Cortex of kidney (tissue), 1 donor: ENCODE results near the gene ELP4.
"Not testable (repeated sequence)": the region's sequence is repeated elsewhere in the genome, so short reads cannot be mapped to it uniquely, and the experiment has no call there.

Experiments
- DNase-seq: peaks from one replicate; lab custom pipeline; 2025; lab: John Stamatoyannopoulos, UW

The ELP4 gene

DNA sequence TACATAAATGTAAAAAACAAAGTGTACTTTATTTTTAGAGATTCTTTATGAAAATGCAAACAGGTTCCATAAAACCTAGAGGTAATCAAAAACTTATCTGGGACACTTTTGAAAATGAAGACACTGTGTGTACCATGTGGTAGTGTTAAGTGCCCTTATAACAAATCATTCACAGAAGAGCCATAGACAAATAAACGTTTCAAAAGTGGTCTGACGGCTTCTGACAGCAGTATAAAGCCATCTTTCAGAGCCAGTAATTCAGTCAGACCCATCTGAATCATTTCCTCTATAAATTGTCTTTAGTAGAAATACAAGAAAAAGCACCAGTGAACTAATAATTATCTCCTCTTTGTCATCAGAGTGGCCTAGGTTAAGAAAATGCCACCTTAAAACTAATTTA, 201.6 kb downstream of the ELP4 start:
- DNase-seq: no peak

DNA sequence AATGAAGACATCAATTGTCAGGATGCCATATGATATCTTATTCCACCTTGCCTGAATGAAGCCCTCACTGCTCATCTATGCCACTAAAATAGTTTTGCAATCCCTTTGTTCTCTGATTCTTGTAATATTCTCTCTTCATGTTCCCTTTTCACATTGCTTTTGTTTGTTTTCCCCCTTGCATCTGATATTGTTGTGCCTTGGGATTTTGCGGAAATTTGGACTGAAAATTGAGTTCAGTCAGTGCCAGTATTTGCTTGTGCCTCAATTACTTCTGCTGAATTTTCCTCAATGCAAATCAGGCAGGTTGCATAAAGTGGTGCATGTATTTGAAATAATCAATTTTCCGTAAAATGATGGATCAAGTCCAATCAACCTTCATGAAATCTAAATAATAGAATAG, 203.3 kb downstream of the ELP4 start:
- DNase-seq: no peak

DNA sequence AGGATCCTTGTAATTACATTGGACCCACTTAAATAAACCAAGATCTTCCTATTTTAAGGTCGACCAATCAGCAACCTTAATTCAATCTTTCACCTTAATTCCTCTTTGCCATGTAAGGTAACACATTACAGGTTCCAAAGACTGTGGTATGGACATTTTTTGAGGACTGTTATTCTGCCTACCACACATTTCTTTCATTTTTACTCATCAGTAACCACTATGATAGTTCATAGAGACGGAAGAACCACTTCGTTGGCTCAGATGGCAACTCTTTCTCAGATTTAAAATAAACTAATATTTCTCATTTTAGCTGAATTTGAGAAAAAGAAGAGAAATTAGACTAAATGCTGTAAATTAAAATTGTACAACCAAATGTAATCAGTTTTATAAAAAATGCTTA, 205.3 kb downstream of the ELP4 start:
- DNase-seq: no peak

DNA sequence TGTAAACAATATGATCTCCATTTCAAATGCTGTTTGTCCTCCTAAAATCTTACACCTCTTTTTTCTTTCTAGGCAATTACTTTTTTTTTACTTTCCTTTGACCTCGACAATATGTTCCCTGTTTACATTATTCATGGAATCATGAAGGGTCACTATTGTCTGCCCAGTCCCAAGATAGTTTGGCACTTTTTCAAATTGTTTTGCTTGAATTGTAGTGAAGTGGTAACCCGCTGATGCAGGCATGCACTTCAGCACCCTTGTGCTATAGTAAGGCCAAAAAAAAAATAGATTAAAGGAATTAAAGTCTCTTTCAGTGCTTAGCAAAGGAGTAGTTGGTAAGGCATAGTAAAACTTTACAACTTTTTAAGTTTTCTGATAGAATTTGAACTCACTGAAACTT, 210.7 kb downstream of the ELP4 start:
- no peak for DNase-seq

- DNase-seq: no peak
Measured at GRCh38 chr11:31720671-31721365, 211.3 kb downstream of the ELP4 start.

DNA sequence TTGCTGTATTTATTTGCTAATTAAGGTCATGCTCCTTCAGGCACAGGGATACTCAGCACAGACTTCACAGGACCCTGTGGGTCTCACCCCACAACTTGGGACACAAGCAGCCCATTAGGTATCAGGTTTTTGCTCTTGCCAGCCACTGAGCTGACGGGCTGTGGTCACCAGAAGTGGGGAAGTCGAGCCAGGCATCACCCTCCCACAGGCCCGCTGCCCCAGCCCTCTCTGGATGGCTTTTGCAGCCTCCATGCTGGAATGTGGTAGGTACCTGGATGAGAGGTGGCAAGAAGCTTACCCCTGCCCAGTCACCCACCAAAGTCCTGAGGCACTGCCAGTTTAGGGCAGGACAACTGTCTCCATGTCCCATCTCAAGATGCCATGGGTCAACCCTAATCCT, 213.2 kb downstream of the ELP4 start:
- DNase-seq: no peak

- DNase-seq: no peak
Measured at GRCh38 chr11:31725176-31725575, 215.6 kb downstream of the ELP4 start.

DNA sequence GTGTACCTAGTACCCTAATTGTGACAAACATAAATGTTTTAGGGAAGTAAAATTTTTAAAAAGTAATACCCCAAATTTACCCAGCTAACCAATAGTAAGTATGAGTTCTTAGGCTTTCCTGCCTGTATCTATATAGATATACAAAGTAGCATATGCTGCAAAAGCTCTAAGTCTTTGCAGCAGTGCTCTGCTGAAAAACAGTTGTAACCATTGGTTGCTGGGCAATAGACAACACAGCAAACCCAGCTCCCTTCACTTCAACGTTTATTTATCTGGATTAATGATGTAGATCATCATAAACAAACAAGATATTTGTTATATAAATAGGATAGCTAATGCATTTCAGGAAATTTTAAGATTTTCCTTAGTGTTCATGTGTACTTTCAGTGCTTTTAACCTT, 218.9 kb downstream of the ELP4 start:
- no peak for DNase-seq

DNA sequence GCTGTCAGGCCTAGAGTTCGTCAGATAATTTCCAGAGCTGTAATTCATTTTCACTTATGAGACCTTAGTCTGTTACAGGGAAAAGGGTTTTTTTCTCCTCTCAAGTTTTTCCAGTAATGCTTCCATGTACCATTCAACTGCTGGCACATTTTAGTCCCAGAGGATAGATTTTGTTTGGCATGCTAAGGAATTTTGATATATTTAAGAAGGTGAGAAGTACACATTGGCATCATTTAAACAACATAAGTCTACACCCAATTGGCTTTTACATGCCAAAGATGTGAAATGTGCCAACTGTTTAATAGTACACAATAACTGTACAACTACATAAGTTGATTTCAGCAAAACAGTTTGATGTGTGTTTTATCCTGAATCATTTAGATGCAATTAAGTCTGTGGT, 230.6 kb downstream of the ELP4 start:
- no peak for DNase-seq

GRCh38 chr11:31740731-31741368, 231.3 kb downstream of the ELP4 start:
- not testable (repeated sequence) for DNase-seq

GRCh38 chr11:31747581-31747980, 238.0 kb downstream of the ELP4 start:
- no peak for DNase-seq

DNA sequence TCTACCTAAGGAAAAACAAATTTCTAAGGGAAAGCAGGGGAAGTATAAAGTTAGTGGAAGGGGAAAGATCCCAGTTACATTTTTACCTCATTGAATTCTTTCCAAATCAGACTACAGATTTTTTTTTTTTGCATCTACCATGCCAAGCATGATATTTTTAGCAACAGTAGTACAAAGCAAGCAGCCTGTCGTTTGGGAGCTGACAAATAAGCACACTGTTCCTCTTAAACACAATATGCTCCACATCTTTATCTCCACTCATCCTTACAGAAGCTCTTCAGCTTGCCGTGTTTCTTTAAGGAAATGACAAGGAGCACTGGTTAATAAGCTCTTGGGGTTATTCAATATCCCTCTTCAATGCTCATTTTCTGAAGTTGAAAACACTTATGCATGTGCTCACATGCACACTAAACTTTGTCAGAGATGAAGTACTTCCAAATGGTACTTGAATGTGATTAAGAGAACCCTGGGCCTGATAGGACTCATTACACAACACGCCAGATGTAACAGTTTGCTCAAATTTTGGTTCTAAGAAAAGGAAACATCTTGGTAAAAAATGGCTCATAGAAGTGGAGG, 247.8 kb downstream of the ELP4 start:
- DNase-seq: no peak

GRCh38 chr11:31761636-31762035, 252.1 kb downstream of the ELP4 start:
- DNase-seq: no peak

GRCh38 chr11:31763296-31763695, 253.7 kb downstream of the ELP4 start:
- DNase-seq: no peak

DNA sequence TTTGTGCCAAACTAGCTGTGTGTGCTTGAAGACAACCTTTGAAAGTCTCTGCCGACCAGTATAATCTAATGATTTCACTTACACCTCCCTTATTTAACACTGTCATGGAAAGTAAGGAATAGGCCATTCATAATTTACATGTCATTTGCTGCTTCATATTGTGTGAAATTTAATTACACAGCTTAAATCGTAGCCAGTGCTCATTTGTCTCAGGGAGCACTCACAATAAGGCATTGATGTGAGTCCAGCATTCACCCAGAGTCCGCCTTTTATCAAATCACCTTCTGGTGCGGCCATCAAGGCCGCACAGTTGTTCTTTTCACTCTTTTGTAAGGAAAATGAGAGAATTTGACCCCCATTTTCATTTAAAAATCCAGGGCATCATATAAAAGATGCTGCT, 254.7 kb downstream of the ELP4 start:
- DNase-seq: no peak

GRCh38 chr11:31764766-31765165, 255.2 kb downstream of the ELP4 start:
- DNase-seq: no peak

GRCh38 chr11:31767066-31767465, 257.5 kb downstream of the ELP4 start:
- no peak for DNase-seq

- no peak for DNase-seq
Measured at GRCh38 chr11:31767685-31768084, 258.1 kb downstream of the ELP4 start.

GRCh38 chr11:31768749-31769640, 259.4 kb downstream of the ELP4 start:
- DNase-seq: no peak

DNA sequence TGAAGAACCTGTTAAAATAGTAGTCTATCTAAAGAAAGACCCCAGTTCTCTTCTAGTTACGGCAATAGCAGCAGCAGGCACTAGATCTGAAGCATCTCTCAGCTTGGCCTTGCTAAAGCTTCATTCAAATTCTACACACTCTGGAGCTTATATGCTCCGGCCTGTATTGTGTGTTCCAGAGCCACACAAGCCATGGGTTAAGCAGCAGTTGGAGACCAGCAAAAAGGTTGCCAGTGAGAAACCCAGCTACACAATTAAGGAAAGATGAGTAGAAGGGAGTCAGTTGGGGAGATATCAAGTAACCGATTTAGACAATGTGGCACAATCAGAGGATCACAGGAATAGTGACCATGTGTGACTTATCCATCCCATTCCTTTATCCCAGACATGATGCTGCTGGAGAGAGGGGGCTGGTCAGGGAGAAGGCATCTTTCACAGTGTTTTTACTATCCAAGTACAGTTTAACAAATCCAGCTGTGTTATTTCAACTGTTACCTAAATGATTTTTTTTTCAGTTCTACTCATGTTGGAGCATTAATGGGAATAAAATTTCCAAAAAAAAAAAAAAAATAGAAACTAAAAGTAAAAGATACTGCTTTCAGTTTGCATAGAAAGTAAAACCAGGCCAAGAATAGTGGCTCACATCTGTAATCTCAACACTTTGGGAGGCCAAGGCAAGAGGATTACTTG, 260.6 kb downstream of the ELP4 start:
- DNase-seq: no peak

DNA sequence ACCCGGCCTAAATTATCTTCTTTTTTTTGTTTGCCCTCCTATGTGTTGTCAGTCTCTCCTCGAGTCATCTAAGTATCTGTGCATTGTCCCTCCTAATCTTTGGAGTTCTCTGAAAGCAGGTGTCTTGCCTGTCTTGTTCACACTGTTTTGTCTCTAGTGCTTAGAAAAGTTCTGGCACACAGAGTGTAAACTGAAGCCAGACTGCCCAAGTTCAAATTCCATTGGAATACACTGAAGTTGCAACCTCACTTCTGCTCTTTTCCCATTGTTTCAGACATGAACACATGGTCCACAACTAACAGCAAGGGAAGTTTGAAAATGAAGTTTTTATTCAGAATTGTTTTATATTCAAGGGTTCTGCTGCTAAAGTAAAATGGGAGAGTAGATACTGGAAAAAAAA, 262.8 kb downstream of the ELP4 start:
- no peak for DNase-seq

GRCh38 chr11:31779374-31779791, 269.8 kb downstream of the ELP4 start:
- DNase-seq: no peak
